WTC11 (cell line): ENCODE data around the gene KIF3A. TPM values are rescaled to one million over a fixed set of nuclear protein-coding genes. Genes with fewer than 3 reads are reported as not detected.

Source experiments
- ATAC-seq: fragments of 200-7000 bp; cut with Tn5 transposase; 2 replicates; pipeline ENCODE4 v1.10.0; 2021; ENCODE audit warnings: mild to moderate bottlenecking, moderate library complexity
- CTCF ChIA-PET: fragments of 300-600 bp; sonication (Branson Sonifier 250); formaldehyde crosslinking; loops from one replicate; lab custom pipeline; 2021; ENCODE audit warnings: antibody characterized with exemption; lab: Charles Lee
- POLR2A ChIA-PET: fragments of 350-600 bp; sonication (Branson Sonifier 250); formaldehyde crosslinking; loops from one replicate; lab custom pipeline; 2021; ENCODE audit warnings: antibody characterized with exemption; lab: Charles Lee
- DNase-seq: peaks from one replicate; pipeline ENCODE4 v3.0.0; 2021; ENCODE audit warnings: low spot score
- H3K27ac Mint-ChIP-seq: 2 replicates; pipeline ENCODE4 v1.8.0; 2021; ENCODE audit warnings: mixed read lengths
- H3K27me3 Mint-ChIP-seq: 2 replicates; pipeline ENCODE4 v1.8.0; 2021; ENCODE audit warnings: low read depth, mild to moderate bottlenecking, moderate library complexity, mixed read lengths
- H3K36me3 Mint-ChIP-seq: 2 replicates; pipeline ENCODE4 v1.8.0; 2021; ENCODE audit warnings: mixed read lengths
- H3K4me1 Mint-ChIP-seq: 2 replicates; pipeline ENCODE4 v1.8.0; 2022; ENCODE audit warnings: mixed read lengths
- H3K4me3 Mint-ChIP-seq: 2 replicates; pipeline ENCODE4 v1.8.0; 2021; ENCODE audit warnings: mild to moderate bottlenecking, moderate library complexity, mixed read lengths
- H3K9me3 Mint-ChIP-seq: 2 replicates; pipeline ENCODE4 v1.8.0; 2021; ENCODE audit warnings: mixed read lengths
- CREB1 ChIP-seq: sonication (generic); formaldehyde crosslinking; IDR thresholded peaks from 2 replicates; pipeline ENCODE4 v1.8.0; 2023; ENCODE audit warnings: mild to moderate bottlenecking, missing genetic modification reagents
- ESRRA ChIP-seq: sonication (generic); formaldehyde crosslinking; IDR thresholded peaks from 2 replicates; pipeline ENCODE4 v1.8.1; 2022; ENCODE audit warnings: mild to moderate bottlenecking, missing genetic modification reagents, borderline replicate concordance
- ETV6 ChIP-seq: sonication (generic); formaldehyde crosslinking; IDR thresholded peaks from 2 replicates; pipeline ENCODE4 v1.8.1; 2022; ENCODE audit warnings: mild to moderate bottlenecking, missing genetic modification reagents
- GABPB1 ChIP-seq: sonication (generic); formaldehyde crosslinking; IDR thresholded peaks from 2 replicates; pipeline ENCODE4 v1.8.1; 2023; ENCODE audit warnings: mild to moderate bottlenecking, missing genetic modification reagents
- HMGA2 ChIP-seq: fragments of 250-450 bp; sonication (Bioruptor Pico); IDR thresholded peaks from 2 replicates; pipeline ENCODE4 v1.4.0; 2021; ENCODE audit warnings: mild to moderate bottlenecking, moderate library complexity
- HMGXB4 ChIP-seq: sonication (generic); formaldehyde crosslinking; IDR thresholded peaks from 2 replicates; pipeline ENCODE4 v1.8.1; 2023; ENCODE audit warnings: mild to moderate bottlenecking, moderate library complexity, missing genetic modification reagents
- IRF2 ChIP-seq: sonication (generic); formaldehyde crosslinking; IDR thresholded peaks from 2 replicates; pipeline ENCODE4 v1.8.0; 2022; ENCODE audit warnings: low read depth, missing genetic modification reagents, borderline replicate concordance
- MXD4 ChIP-seq: fragments of 250-450 bp; sonication (Bioruptor Pico); IDR thresholded peaks from 2 replicates; pipeline ENCODE4 v1.8.0; 2021; ENCODE audit warnings: mild to moderate bottlenecking, moderate library complexity, borderline replicate concordance
- NFE2L1 ChIP-seq: sonication (generic); formaldehyde crosslinking; IDR thresholded peaks from 2 replicates; pipeline ENCODE4 v1.8.1; 2023; ENCODE audit warnings: missing genetic modification reagents
- ZNF121 ChIP-seq: sonication (generic); formaldehyde crosslinking; IDR thresholded peaks from 2 replicates; pipeline ENCODE4 v1.8.0; 2023; ENCODE audit warnings: missing genetic modification reagents
- ZNF512 ChIP-seq: sonication (generic); formaldehyde crosslinking; IDR thresholded peaks from 2 replicates; pipeline ENCODE4 v1.8.1; 2022; ENCODE audit warnings: missing genetic modification reagents, borderline replicate concordance
- total RNA-seq: library from RNA; stranded (reverse); gene quantifications from 3 replicates; pipeline ENCODE4 v1.2.3, GENCODE V29; 2021
- TF ChIP-seq, protein P1 (sequence below): sonication (generic); formaldehyde crosslinking; IDR thresholded peaks from 2 replicates; pipeline ENCODE4 v1.8.1; 2023; ENCODE audit warnings: mild to moderate bottlenecking, missing genetic modification reagents, moderate library complexity
- TF ChIP-seq, protein P2 (sequence below): fragments of 250-450 bp; sonication (Bioruptor Pico); IDR thresholded peaks from 2 replicates; pipeline ENCODE4 v1.9.0; 2021; ENCODE audit warnings: mild to moderate bottlenecking
- TF ChIP-seq, protein P3 (sequence below): sonication (generic); formaldehyde crosslinking; IDR thresholded peaks from 2 replicates; pipeline ENCODE4 v1.8.1; 2023; ENCODE audit warnings: mild to moderate bottlenecking, missing genetic modification reagents

The KIF3A gene
- total RNA-seq, 1 experiment from 2014 or later, result 10.1 TPM

GRCh38 chr5:132734687-132735086, 2.7 kb downstream of the KIF3A start (continued):
- TF ChIP-seq ETV6, result no peak
- TF ChIP-seq, protein P1, sequence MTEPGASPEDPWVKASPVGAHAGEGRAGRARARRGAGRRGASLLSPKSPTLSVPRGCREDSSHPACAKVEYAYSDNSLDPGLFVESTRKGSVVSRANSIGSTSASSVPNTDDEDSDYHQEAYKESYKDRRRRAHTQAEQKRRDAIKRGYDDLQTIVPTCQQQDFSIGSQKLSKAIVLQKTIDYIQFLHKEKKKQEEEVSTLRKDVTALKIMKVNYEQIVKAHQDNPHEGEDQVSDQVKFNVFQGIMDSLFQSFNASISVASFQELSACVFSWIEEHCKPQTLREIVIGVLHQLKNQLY (CRISPR knock-in tag), result no peak
- TF ChIP-seq, protein P2, sequence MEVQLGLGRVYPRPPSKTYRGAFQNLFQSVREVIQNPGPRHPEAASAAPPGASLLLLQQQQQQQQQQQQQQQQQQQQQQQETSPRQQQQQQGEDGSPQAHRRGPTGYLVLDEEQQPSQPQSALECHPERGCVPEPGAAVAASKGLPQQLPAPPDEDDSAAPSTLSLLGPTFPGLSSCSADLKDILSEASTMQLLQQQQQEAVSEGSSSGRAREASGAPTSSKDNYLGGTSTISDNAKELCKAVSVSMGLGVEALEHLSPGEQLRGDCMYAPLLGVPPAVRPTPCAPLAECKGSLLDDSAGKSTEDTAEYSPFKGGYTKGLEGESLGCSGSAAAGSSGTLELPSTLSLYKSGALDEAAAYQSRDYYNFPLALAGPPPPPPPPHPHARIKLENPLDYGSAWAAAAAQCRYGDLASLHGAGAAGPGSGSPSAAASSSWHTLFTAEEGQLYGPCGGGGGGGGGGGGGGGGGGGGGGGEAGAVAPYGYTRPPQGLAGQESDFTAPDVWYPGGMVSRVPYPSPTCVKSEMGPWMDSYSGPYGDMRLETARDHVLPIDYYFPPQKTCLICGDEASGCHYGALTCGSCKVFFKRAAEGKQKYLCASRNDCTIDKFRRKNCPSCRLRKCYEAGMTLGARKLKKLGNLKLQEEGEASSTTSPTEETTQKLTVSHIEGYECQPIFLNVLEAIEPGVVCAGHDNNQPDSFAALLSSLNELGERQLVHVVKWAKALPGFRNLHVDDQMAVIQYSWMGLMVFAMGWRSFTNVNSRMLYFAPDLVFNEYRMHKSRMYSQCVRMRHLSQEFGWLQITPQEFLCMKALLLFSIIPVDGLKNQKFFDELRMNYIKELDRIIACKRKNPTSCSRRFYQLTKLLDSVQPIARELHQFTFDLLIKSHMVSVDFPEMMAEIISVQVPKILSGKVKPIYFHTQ (CRISPR knock-in tag), result no peak
- TF ChIP-seq NFE2L1, result no peak
- no peak for TF ChIP-seq MXD4 (CRISPR knock-in tag)
- TF ChIP-seq ESRRA, result no peak
- no peak for TF ChIP-seq CREB1 (CRISPR knock-in tag)
- no peak for TF ChIP-seq HMGXB4 (CRISPR knock-in tag)
- TF ChIP-seq HMGA2 (CRISPR knock-in tag), result no peak
- TF ChIP-seq GABPB1, result no peak

DNA sequence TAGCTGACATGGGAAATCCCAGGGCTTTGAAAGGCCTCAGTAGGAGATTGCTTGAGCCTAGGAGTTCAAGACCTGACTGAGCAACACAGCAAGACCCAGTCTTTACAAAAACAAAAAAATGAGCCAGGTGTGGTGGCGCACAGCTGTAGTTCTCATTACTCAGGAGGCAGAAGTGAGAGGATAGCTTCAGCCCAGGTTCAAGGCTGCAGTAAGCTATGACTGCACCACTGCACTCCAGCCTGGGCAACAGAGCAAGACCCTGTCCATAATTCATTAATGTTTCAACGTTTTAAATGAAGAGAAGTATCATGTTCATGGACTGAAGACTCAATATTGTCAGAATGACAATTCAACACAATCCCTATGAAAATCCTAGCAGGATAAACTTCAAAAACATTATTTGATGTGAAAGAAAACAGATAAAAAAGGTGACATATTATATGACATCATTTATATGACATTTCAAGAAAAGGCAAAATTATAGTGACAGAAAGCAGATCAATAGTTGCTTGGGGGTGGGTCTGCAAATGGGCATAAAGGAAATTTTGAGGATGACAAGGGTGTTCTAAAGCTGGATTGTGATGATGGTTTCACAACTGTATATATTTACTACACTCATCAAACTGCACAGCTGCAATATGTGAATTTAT, 3.7 kb downstream of the KIF3A start:
- no peaks in the 10 kb centered on the region for H3K36me3 Mint-ChIP-seq
- no peak for DNase-seq
- TF ChIP-seq ZNF121 (CRISPR knock-in tag), result peak; percentile 39; the same call in 1 of the 2 replicates
- no peak for TF ChIP-seq ZNF512 (CRISPR knock-in tag)
- no peak for TF ChIP-seq IRF2 (CRISPR knock-in tag)
- TF ChIP-seq, protein P2 (CRISPR knock-in tag), result no peak
- TF ChIP-seq, protein P3, sequence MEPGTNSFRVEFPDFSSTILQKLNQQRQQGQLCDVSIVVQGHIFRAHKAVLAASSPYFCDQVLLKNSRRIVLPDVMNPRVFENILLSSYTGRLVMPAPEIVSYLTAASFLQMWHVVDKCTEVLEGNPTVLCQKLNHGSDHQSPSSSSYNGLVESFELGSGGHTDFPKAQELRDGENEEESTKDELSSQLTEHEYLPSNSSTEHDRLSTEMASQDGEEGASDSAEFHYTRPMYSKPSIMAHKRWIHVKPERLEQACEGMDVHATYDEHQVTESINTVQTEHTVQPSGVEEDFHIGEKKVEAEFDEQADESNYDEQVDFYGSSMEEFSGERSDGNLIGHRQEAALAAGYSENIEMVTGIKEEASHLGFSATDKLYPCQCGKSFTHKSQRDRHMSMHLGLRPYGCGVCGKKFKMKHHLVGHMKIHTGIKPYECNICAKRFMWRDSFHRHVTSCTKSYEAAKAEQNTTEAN, result no peak
- TF ChIP-seq, all 79 proteins: peak for 1
- H3K27me3 Mint-ChIP-seq, result no peaks in the 10 kb centered on the region; the same call in 1 of the 2 replicates
- no peak overlapping the region for H3K27ac Mint-ChIP-seq
- ChIA-PET POLR2A (no interaction called here), CTCF (interaction anchor here (0.8 kb wide), 1 partner anchor 14 kb away, joined by 3 read pairs; no protein-coding TSS in a partner anchor)
- no peak for ATAC-seq
- H3K4me1 Mint-ChIP-seq, result peaks cover 15% of the 10 kb centered on the region
- no peaks in the 10 kb centered on the region for H3K9me3 Mint-ChIP-seq
- H3K4me3 Mint-ChIP-seq, result no peak overlapping the region
